WTC11 (cell line): Measurements from ENCODE around the gene MICAL2.

Experiments
- CREB1 ChIP-seq: sonication (generic); formaldehyde crosslinking; IDR thresholded peaks from 2 replicates; pipeline ENCODE4 v1.8.0; 2023; ENCODE audit warnings: mild to moderate bottlenecking, missing genetic modification reagents
- CTCF ChIP-seq: fragments of 200-600 bp; IDR thresholded peaks from 2 replicates; pipeline ENCODE4 v1.8.0; 2022; ENCODE audit warnings: antibody characterized with exemption
- ETV6 ChIP-seq: sonication (generic); formaldehyde crosslinking; IDR thresholded peaks from 2 replicates; pipeline ENCODE4 v1.8.1; 2022; ENCODE audit warnings: mild to moderate bottlenecking, missing genetic modification reagents
- NFYB ChIP-seq: sonication (generic); formaldehyde crosslinking; conservative IDR thresholded peaks from 2 replicates; pipeline ENCODE4 v1.8.0; 2022; ENCODE audit warnings: low read depth, missing genetic modification reagents
- TCF7 ChIP-seq: sonication (generic); formaldehyde crosslinking; IDR thresholded peaks from 2 replicates; pipeline ENCODE4 v1.8.0; 2022; ENCODE audit warnings: mild to moderate bottlenecking, low read depth, missing genetic modification reagents, moderate library complexity
- TEAD4 ChIP-seq: sonication (generic); formaldehyde crosslinking; IDR thresholded peaks from 2 replicates; pipeline ENCODE4 v1.8.0; 2022; ENCODE audit warnings: mild to moderate bottlenecking, missing genetic modification reagents
- ZNF121 ChIP-seq: sonication (generic); formaldehyde crosslinking; IDR thresholded peaks from 2 replicates; pipeline ENCODE4 v1.8.0; 2023; ENCODE audit warnings: missing genetic modification reagents
- ZNF232 ChIP-seq: sonication (generic); formaldehyde crosslinking; IDR thresholded peaks from 2 replicates; pipeline ENCODE4 v1.8.0; 2022; ENCODE audit warnings: mild to moderate bottlenecking, missing genetic modification reagents
- ZNF416 ChIP-seq: fragments of 250-450 bp; sonication (Bioruptor Pico); IDR thresholded peaks from 2 replicates; pipeline ENCODE4 v1.9.0; 2021; ENCODE audit warnings: mild to moderate bottlenecking, inconsistent platforms
- TF ChIP-seq, protein P1 (sequence below): sonication (generic); formaldehyde crosslinking; conservative IDR thresholded peaks from 2 replicates; pipeline ENCODE4 v1.8.1; 2023; ENCODE audit warnings: mild to moderate bottlenecking, low read depth, missing genetic modification reagents, moderate library complexity
- TF ChIP-seq, protein P2 (sequence below): sonication (generic); formaldehyde crosslinking; IDR thresholded peaks from 2 replicates; pipeline ENCODE4 v1.8.1; 2022; ENCODE audit warnings: low read depth, missing genetic modification reagents, borderline replicate concordance
- TF ChIP-seq, protein P3 (sequence below): sonication (generic); formaldehyde crosslinking; IDR thresholded peaks from 2 replicates; pipeline ENCODE4 v1.8.1; 2022; ENCODE audit warnings: mild to moderate bottlenecking, moderate library complexity, missing genetic modification reagents
- TF ChIP-seq, protein P4 (sequence below): sonication (generic); formaldehyde crosslinking; IDR thresholded peaks from 2 replicates; pipeline ENCODE4 v1.8.0; 2022; ENCODE audit warnings: mild to moderate bottlenecking, missing genetic modification reagents

DNA sequence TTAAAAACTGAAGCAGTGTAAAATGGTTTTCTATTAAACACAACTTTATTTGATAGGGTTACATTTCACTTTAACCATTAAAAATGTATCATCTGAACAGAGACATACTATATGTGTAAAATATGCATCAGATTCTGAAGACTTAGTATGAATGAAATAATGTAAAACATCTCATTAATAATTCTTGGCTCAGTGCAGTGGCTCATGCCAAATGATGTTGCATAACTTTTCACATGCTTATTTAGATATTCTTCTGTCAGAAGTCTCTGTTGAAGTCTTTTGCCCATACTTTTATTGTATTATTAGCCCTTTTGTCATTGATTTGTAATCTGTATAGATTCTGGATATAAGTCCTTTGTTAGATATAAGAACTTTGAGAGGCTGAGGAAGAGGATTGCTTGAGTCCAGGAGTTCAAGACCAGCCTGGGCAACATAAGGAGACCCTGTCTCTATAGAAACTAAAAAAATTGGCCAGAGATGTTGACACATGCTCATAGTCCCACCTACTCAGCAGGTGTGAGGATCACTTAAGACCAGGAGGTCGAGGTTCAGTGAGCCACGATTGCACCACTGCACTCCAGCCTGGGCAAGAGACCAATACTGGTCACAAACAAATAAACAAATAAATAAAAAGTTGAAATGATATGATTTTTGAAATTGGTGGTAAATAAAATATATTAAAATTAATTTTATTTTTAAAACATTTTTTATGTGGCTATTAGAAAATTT is 193.2 kb downstream of the MICAL2 start:
- TF ChIP-seq TEAD4 (CRISPR knock-in tag) (no peak), ETV6 (CRISPR knock-in tag) (no peak), ZNF416 (no peak), TCF7 (CRISPR knock-in tag) (no peak), CTCF (no peak), CREB1 (CRISPR knock-in tag) (no peak), ZNF232 (no peak), ZNF121 (CRISPR knock-in tag) (no peak), NFYB (CRISPR knock-in tag) (no peak)
- TF ChIP-seq, protein P1, sequence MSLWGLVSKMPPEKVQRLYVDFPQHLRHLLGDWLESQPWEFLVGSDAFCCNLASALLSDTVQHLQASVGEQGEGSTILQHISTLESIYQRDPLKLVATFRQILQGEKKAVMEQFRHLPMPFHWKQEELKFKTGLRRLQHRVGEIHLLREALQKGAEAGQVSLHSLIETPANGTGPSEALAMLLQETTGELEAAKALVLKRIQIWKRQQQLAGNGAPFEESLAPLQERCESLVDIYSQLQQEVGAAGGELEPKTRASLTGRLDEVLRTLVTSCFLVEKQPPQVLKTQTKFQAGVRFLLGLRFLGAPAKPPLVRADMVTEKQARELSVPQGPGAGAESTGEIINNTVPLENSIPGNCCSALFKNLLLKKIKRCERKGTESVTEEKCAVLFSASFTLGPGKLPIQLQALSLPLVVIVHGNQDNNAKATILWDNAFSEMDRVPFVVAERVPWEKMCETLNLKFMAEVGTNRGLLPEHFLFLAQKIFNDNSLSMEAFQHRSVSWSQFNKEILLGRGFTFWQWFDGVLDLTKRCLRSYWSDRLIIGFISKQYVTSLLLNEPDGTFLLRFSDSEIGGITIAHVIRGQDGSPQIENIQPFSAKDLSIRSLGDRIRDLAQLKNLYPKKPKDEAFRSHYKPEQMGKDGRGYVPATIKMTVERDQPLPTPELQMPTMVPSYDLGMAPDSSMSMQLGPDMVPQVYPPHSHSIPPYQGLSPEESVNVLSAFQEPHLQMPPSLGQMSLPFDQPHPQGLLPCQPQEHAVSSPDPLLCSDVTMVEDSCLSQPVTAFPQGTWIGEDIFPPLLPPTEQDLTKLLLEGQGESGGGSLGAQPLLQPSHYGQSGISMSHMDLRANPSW (CRISPR knock-in tag) = no peak
- TF ChIP-seq, protein P2, sequence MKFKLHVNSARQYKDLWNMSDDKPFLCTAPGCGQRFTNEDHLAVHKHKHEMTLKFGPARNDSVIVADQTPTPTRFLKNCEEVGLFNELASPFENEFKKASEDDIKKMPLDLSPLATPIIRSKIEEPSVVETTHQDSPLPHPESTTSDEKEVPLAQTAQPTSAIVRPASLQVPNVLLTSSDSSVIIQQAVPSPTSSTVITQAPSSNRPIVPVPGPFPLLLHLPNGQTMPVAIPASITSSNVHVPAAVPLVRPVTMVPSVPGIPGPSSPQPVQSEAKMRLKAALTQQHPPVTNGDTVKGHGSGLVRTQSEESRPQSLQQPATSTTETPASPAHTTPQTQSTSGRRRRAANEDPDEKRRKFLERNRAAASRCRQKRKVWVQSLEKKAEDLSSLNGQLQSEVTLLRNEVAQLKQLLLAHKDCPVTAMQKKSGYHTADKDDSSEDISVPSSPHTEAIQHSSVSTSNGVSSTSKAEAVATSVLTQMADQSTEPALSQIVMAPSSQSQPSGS (CRISPR knock-in tag) = no peak
- TF ChIP-seq, protein P3, sequence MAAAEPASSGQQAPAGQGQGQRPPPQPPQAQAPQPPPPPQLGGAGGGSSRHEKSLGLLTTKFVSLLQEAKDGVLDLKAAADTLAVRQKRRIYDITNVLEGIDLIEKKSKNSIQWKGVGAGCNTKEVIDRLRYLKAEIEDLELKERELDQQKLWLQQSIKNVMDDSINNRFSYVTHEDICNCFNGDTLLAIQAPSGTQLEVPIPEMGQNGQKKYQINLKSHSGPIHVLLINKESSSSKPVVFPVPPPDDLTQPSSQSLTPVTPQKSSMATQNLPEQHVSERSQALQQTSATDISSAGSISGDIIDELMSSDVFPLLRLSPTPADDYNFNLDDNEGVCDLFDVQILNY = no peak
- TF ChIP-seq, protein P4, sequence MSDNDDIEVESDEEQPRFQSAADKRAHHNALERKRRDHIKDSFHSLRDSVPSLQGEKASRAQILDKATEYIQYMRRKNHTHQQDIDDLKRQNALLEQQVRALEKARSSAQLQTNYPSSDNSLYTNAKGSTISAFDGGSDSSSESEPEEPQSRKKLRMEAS (CRISPR knock-in tag) = no peak
